DND-41 (cell line): Measurements from ENCODE around the gene KRT4.

Experiments used
- CTCF ChIP-seq: IDR thresholded peaks from 2 replicates; pipeline ENCODE4 v1.5.1; 2012; ENCODE audit warnings: borderline replicate concordance, low read length, moderate library complexity, mild to moderate bottlenecking; ENCODE audit not compliant: poor library complexity, severe bottlenecking; ENCODE audit errors: extremely low read depth
- EZH2 ChIP-seq: IDR thresholded peaks from 3 replicates; pipeline ENCODE4 v1.6.1; 2012; ENCODE audit warnings: borderline replicate concordance, low read depth, mild to moderate bottlenecking, moderate library complexity, low read length, inconsistent platforms; ENCODE audit not compliant: severe bottlenecking

GRCh38 chr12:52818388-52818787, 4.5 kb upstream of the KRT4 start:
- TF ChIP-seq EZH2 (no peak), CTCF (no peak)
